SW480 (cell line): ENCODE results near the gene TSSK2.

Source experiments
- DNase-seq: peaks from one replicate; pipeline ENCODE4 v3.0.0-alpha.2; 2016; ENCODE audit warnings: low spot score

Gene TSSK2

DNA sequence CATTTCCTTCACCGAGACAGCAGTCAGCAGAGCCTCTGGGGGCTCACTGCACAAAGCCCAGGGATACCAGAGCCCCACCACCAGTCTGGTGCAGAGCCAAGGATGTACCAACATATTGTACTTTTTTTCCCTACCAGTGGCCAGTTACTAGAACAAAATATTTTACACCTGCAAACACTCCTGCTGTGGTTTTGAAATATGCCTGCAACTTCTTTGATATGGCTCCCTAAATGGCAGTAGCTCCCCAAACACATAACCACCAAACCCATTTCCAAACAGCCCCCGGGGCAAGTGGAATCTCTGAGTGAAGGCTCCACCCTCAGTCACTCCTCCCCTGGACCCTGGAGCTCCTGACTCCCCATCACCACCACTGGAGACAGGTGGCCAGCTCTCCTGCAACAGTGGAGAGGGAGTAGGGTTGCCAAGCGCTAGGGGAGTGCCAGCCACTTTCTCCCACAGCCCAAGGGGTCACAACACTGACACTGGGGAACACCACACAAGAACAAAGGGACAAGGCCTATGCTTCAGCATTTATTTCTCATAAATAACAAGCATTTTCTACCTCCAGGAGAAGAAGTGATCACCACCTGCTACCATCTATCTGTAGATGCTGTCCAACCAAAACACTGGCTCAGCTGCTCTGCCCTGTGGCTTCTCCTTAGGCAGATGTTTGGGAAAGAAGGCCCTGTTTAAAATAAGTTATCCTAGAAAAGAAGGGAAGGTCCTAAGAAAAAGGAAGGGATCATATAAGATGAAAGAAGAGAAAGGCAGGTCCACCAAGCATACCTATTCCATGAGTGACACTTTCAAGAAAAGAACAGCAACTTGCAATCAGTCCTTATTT lies 24.0 kb upstream of the TSSK2 start:
- DNase-seq, result peak; percentile 69

DNA sequence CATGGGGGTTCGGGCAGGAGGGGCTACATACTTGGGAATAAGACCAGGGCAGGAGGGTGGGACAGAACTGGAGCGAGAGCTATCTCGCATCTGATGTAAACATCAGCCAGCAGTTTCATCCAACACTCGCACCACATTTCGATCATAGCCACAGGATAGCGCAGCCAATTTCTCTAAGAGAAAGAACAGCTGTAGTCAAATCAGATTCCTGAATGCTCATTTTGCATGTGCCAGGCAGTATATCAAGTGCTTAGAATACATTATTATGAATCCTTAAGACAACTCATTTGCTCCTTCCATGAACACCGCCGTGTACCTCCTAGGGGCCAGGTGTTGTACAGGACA lies 23.4 kb upstream of the TSSK2 start:
- no peak for DNase-seq

DNA sequence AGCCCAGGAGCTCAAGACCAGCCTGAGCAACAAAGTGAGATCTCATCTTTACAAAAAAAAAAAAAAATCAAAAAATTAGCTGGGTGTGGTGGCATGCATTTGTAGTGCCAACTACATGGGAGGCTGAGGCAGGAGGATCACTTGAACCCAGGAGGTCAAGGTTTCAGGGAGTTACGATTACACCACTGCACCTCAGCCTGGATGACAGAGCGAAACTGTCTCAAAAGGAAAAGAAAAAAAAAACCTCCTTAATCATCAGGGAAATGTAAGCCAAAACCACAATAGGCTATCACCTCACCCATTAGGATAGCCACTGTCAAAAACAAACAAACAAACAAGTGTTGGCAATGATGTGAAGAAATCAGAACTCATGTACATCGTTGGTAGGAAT lies 22.3 kb upstream of the TSSK2 start:
- DNase-seq, result no peak

DNA sequence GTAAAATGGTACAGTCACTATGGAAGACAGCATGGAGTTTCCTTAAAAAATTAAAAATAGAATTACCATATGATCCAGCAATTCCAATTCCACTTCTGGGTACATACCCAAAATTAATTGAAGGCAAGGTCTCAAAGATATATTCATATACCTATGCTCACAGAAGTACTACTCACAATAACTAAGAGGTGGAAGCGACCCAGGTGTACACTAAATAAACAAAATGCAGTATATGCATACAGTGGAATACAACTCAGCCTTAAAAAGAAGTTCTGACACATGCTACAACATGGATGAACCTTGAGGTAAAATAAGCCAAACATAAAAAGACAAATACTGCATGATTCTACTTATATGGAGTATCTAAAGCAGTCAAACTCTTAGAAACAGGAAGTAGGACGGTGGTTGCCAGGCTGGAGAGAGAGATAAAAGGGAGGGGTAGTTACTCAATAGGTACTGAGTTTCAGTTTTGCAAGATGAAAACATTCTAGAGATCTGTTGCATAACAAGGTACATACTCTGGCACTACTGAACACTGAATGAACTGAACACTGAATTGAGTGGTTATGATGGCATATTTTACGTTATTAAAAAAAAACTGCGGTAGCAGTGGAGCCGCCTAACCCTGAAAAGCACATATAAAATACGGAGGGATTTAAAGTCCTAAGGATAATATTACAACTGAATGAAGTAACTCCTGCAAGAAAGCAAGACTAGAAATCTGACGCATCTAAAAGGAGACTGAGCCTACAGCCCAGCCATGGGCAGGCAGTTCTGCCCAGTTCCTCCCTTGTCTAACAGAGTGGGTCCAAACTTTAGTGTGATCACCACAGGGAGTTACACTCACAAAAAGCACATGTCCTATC lies 21.7 kb upstream of the TSSK2 start:
- DNase-seq, result no peak

DNA sequence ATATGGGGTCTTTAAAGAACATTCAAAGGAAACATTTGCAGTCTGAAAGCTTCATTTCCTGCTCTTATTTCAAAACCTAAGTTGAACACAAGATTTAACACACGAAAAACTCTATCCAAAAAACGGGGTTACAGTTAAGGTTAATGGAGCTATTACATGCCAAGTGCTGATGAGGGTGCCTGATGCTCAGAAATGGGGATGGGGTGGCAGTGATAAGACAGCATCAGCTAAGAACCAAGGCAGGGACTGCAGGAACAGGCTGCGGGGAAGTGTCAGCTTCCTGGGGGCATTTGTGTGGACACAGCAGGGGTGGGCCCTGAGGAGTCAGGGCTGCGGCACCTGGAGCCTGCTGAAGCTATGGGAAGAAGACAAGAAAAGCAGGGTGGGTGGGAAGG lies 21.0 kb upstream of the TSSK2 start:
- DNase-seq, result no peak

DNA sequence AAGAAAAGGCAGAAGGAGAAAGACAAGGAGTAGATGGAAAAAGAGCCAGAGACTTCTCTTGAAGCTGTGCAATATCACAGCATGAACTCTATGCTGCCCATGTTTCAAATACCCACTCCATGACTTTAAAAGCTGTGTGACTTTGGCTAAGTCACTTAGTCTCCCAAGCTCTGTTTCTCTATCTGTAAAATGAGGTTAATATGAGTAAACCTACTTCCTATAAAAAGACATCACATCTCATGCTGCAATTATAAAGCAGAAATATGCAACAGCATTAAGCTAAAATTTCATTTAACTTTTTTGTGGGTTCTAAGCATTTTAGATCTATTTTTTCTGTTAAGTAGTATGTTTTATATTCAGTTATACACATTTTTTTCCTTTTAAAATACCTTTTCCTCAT lies 20.5 kb upstream of the TSSK2 start:
- DNase-seq, result no peak

DNA sequence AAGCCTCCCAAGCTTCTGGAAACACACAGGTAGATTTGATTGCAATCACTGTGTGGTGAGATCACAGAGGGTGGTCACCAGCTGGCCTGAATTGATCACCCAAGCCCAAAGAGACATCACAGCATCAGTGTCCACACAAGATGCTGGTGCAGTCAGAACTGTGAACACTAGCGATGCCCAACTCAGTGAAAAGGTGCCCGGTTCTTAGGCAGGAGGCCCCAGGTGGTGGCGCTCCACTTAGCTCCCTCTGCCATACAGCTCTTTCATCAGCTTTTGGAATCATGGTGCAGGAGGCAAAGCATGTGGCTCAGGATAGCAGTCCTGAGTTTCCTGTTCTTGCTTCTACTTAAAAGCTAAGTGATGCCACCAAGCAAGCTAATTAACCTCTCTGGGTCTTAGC lies 20.0 kb upstream of the TSSK2 start:
- no peak for DNase-seq

DNA sequence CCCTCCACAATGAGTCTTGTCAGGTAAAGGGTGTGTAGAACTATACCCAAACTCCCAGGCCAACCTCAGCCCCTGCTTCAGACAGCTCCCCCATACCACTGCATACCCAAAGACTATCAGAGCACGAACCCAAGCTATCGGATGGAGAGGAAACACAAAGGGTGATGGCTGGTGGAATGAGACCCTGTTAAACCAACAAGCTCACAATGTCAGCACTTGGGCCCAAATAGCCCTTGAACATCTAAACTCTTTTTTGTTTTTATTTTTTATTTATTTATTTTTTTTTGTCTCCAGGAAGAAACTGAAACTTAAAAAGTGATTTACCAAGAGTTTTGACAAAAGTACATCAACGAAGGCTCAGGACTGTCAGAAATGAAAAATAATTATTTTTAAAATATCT lies 19.5 kb upstream of the TSSK2 start:
- no peak for DNase-seq

DNA sequence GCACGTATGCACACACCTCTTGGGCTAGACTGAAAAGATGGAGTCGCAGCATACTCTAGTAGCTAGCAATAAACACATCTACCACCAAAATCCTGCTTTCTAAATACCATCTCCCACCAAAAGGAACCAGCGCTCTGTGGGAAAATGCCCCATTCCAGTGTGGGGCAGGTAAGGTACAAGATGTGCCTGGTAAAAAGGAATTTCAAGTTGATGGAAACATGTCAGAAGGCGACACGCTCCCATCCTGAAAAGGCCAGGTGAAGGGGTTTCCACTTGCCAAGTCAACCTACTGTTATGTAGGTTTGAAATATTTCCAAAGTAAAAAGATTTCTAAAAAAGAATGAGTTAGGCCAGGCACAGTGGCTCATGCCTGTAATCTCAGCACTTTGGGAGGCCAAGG lies 17.7 kb upstream of the TSSK2 start:
- DNase-seq, result no peak

DNA sequence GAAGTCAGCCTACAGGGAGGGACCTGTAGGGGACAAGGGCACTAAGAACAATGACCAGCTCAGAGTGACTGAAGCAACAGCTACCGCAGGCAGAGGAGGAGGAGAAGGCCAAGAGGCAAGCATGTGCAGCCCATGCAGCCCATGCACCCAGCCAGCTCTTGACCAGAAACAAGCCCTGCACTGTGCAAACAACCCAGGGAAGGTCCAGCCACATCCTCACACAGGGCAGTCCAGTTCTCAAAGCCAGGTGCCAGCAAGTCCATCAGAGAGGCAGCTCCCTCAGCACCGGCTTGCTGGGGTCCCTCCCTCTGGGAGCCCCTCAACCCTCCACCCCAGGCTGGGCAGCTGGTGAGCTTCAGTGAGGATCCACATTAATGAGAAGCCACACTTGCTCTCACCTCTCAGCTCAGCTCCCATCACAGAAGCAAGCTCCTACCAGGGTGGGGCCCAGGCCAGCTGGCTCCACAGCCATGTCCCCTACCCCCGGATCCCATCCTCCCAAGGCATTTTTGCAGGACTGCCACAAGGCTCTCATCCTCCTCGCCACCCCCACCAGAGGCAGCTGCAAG lies 16.0 kb upstream of the TSSK2 start:
- DNase-seq, result no peak

DNA sequence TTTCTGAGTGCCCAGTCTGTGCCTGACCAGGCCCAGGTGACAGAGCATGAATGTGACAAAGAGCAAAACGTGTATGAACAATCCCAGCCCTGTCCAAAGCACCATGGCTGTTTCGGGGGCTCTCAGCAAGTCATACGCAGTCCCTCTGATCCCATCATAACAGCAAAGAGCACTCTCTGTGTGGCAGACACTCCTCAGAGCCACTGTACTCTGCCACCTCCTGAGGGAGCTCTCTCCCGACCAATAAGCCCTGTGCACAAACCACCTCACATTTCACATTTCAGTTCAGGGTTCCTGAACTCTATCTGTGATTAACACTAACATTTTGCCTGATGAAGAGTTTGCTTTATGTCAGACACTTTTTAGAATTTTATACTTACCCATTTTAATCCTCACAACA lies 15.5 kb upstream of the TSSK2 start:
- DNase-seq, result no peak

DNA sequence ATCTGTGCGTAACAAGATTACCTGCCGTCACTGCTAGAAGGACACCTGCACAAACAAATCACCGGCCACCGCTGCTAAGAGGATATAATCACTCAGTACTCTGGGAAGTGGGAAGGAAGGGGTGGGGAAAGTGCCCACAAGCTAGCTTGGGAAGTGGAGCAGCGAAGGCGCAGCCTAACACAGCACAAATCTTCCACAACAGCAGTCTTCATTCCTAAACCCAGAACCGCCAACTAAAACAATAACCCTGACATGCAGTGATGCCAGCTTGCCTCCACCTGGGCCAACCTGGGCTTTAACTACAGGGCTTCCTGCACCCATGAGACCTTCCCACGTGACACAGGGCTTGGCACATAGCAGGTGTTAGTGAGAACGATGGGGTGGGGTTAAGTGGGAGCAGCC lies 14.0 kb upstream of the TSSK2 start:
- no peak for DNase-seq

DNA sequence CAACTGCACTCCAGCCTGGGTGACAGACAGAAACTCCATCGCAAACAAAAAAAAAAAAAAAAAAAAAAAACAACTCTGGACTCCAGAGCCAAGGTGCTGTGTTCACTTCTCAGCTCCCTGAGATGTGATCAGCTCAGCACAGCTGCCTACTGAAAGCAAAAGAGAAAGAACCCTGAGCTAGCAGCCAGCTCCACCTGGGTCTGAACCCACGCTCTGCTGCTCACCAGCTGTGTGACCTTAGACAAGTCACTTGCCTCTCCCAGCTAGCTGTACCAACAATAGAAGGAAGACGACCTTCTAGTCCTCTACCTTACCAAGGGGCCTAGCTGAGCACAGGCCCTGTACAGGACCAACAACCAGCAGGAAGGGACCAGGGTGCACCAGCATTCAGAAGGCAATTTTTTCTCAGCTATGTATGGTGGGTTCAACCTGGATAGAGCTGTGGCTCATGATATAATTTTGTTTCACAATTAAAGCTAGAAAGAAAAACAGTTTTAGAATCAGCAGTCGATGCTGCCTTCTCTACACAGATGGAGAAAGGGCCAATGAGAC lies 12.7 kb upstream of the TSSK2 start:
- no peak for DNase-seq

DNA sequence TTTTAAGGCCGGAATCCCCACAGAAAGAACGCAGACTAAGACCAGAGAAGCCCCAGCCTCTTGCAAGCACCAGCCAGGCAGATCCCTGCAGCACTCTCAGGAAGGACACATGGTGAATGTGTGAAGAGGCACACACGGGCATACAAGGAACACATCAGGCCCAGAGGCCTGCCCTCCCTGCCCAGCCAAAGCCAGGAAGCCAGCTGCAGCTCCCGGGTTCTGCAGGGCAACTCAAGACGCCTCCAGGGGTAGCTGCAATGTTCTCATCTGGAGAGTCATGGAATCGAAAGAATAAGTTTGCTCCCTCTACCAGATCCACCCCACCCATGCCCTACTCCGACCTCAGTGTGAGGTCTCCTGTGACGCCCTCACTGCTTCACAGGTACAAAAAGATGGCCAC lies 11.2 kb upstream of the TSSK2 start:
- no peak for DNase-seq

DNA sequence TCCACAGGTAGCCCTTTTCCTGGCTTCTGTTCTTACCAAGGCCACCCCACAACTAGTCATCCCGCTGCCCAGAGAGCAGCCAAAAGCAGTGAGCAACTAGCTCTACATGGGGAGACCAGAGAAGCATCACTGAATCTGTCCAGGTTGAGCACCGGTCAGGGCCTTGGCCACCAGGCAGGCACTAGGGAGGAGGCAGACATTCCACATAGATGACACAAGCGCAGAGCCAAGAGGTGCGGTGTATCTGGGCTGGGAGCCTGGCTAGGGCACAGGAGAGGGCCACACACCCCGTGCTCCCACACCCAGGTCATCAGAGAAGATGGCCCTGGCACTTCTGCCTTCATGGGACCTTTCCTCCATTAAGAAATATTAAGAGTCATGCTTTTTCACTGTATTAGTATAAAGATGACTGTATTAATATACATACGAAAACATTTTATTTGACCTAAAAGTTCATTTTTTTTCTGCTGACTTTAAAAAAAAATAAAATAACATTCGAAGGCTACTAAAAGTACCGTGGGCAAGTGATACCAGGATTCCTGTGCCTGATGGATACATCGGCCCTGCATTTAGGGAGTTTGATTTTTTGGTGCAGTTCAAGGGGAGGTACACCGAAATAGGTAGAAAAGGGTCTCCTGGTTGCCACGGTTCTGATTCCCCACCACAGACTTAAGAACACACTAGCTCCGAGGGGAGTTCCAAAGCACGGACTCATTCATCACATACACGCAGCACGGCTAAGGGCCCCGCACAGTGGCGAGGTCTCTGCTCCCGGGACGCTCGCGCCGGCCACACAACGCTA lies 10.1 kb upstream of the TSSK2 start:
- DNase-seq, result peak; percentile 78

DNA sequence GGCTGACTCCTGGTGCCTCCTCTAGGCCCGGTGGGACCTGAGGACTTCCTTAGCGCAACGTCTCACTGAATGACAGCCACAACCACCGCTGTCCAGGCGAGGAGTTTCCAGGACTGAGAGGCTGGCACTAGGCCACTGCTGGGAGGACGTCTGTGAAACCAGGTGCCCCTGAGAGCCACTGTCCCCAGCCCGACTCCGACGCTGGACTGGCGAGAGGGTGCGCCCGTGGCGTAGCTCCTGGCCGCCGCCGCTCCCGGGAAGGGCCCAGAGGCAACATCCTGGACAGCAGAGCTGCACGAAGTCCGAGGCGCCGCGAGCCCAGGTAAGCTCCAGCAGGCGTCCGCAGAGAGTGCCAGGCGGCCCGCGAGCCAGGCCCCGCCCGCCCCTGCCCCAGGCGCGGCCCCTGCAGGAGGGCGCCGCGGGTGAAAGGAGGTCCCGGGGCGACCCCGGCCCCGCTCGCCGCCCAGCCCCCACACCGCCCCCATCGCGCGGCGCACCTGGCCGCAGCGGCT lies 9.4 kb upstream of the TSSK2 start:
- DNase-seq, result peak; percentile 50

DNA sequence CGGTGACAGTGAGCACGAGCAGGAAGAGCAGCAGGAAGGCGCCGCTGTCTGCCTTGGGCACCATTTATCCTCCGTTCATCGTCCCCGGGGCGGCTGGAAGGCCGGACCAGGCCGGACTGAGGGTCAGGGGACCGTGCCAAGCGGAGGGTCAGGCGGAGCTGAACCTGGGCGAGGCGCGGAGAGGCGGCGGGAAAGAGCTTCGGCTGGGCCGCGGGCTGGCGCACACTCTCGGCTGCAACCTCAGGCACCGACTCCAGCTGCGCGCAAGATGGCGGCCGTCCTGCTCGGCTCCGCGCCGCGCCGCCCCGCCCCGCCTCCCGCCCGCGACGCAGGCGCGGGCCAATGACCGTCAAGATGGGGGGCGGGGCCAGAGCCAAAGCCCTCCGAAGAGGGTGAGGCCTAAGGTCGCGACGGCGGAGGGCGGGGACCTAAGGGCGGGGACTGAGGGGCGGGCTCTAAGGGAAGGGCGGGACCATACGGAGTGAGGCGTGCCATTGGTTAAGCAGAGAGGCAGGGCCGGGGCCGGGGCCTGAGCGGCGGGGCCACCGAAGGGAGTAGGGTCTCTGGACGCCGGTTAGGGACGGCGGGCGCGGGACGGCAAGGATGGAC lies 8.9 kb upstream of the TSSK2 start, which contains the start of gene DGCR2:
Gene DGCR2 (minus strand): TSS at position 270 of the 609 bp plus-strand sequence. CDS start 206 bp downstream, at position 64.
- DNase-seq, result peak; percentile 90

DNA sequence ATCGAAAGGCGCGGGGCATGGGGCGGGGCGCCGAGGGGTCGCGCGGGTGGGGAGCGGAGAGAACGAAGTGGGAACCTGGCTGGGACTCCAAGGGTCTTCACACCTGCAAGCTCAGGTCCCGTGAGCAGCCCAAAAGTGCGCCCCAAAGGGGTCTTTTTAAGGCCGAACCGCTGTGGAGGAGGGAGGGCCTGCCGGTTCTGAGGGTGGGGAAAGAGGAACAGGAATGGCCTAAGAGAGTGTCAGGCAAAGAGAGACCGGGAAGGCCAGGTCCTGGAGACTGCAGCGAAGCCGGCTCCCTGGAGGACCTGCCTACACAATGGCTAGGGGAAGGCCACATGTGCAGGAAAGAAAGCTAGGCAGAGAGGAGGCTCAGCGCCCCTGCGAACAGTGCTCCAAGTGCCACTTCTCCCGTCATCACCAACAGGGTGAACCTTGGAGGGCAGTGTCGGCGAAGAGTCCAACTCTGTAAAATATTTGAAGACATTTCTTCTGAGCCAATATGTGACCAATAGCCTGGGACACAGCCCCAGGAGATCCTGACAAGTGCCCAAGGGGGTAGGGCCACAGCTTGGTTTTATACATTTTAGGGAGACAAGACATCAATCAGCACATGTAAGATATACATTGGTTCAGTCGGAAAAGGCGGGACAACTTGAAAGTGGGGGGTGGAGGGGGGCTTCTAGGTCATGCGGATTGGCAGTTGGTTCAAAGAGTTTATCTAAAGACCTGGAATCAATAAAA lies 8.2 kb upstream of the TSSK2 start:
- peak; percentile 21 for DNase-seq

DNA sequence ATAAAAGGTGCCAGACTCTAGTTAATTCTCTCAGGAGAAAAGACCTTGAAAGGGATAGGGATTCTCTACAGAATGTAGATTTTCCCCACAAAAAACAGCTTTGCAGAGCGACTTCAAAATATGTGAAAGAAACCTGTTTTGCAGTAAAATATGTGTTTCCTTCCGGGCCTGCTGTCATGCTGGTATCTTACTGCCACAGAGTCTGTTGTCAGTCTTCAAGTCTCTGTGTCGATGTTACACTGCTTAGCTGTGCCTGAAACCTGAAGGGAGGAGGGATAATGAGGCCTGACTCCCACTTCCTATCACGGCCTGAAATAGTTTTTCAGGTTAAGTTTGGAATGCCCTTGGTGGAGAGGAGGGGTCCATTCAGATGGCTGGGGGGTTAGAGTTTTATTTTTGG lies 7.2 kb upstream of the TSSK2 start:
- no peak for DNase-seq

DNA sequence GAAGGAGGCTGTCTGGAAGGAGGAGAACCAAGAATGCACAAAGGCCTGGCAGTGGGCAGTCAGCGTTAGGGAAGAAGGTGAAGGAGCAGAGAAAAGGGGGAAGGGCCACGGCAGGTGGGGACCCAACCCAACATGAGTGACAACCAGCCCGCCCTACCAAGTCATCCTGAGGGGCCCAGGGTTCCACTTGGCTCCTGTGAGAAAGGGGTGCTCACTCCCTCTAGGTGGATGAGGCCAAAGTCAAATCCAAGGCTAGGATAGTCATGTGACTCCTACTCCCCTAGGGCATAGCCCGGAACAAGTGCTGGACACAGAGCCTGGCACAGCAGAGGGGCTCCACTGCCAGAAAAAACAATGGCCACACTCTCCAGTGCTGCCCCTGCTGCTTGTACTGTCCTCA lies 6.7 kb upstream of the TSSK2 start:
- no peak for DNase-seq

DNA sequence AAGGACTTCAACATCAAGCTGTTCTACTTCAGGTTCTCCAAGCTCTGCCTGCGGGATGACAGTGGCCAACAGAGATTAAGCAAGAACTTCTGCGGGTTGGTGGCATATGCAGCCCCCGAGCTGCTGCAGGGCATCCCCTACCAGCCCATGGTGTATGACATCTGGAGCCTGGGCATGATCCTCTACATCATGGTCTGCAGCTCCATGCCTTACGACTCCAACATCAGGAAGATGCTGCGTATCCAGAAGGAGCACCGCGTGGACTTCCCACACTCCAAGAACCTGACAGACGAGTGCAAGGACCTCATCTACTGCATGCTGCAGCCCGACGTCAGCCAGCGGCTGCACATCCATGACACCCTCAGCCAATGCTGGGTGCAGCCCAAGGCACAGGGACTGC lies 6.1 kb upstream of the TSSK2 start:
- DNase-seq, result no peak
